GM18526 (cell line): ENCODE measurements around the gene TTLL10.

Source experiments
- POLR2A ChIP-seq: IDR thresholded peaks from 3 replicates; pipeline ENCODE4 v1.6.1; 2011; ENCODE audit not compliant: insufficient read length; ENCODE audit errors: extremely low read depth

The TTLL10 gene

DNA sequence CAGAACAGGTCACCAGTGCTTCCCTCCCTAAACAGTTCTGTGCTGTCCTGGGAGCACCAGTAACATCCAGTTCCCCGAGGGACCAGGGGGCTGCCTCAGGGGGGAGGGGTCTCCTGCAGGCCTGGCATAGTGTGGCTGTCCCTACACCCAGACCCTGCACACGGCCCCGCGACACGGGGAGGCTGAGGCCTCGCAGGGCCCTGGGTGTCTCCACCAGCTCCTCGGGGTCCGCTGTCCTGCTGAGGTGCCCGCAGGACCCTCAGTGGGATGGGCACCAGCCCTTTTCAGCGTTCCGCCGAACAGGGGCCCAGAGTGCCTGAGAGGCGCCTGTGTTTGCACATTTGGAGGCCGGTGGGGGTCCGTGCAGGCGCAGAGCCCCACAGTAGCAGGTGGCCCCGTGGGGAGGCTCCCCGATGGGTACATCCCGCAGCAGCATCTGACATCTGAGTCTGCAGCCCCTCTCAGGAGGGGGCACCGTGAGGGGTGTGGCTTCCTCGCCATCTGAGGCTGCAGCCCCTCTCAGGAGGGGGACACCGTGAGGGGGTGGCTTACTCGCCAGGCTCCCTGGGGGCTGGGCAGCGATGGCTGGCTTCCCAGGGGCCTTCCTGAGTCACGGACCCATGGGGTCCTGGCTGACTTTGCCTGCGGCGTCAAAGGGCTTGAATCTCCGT lies 39.2 kb upstream of the TTLL10 start:
- TF ChIP-seq POLR2A = no peak

DNA sequence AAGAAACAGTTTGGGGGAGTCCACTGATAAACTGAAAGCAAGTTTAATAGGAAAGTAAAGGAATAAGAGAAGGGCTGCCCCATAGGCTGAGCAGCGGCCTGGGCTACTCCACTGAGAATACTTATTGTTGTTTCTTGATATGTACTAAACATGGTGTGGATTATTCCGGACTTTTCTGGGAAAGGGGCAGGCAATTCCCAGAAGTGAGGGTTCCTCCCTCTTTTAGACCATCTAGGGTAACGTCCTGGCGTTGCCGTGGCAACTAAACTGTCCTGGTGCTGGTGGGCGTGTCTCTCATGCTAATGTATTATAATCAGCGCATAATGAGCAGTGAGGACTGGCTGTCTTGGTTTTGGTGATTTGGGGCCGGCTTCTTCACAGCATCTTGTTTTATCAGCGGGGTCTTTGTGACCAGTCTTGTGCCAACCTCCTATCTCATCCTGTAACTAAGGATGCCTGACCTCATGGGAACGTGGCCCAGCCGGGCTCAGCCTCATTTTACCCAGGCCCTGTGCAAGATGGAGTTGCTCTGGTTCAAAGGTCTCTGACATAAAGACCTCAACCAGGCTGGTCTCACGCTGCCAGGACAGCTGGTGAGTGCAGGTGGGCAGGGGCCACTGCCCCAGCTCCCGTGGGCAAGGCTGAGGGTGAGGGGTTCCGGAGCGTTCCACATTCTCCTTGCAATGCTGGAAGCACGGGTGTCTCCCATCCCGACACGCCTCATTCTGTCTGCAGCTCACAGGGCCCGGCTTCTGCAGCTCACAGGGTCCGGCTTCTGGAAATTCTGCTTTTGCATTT lies 38.1 kb upstream of the TTLL10 start:
- TF ChIP-seq POLR2A = no peak

DNA sequence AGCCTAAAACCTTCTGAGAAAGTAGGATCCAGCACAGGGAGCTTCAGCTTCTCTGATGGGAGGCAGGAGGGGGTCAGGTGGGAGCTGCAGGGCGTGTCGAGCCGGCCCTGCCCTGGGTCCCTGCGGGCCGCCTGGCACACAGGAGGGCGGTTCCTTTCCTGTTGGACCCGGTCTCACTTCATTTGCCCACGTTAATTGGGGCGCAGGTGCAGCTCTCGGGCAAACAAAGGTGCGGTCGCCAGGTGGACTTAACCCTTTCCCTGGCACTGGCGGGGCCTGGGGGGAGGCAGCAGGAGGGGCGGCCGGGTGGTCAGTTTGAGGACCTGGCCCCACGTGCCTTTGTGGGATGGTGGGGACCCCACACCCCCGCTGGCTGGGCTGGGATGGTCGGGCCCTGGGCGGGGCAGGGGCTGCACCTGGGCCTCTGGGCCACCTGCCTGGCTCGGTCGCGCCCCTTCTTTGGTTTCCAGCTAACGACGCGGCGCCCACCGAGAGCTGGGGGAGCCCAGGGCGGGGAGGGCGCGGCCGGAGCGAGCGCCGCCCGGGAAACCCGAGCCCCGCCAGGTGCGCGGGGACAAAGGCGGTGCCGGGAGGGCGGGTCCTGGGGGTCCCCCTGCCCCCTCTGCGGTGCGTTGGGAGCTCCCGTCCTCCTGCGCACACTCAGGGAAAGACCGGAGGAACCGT lies 37.0 kb upstream of the TTLL10 start:
- no peak for TF ChIP-seq POLR2A

DNA sequence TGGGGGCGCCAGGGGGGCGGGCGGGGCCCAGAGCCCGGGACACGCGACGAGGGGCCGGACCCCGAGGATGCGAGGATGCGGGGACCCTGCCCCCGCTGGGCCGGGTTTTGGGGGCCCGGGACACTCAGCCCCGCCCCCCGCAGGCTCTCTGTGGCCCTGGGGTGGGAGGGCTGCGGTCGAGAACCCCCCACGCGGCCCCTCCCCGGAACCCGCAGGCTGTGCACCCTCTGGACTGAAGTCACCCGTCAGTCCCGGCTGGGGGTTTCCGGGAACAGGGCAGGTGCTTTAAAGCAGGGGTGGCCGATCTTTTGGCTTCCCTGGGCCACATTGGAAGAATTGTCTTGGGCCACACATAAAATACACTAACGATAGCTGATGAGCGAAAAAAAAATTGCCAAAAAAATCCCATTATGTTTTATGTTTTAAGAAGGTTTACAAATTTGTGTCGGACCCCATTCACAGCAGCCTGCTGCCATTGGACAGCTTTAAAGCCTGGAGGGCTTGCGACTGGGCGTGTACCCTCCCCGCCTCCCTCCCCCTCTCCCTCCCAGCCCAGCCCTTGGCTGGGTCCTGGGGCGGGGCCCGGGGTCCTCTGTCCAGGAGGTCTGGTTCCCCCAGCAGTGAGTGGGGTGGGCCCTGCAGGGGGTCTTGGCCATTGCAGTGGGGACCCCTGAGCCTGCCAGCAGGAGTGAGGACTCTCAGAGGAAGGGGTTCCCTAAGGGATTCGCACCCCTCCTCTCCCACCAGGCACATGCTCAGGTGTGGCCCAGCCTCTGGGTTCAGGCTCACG lies 36.2 kb upstream of the TTLL10 start:
- TF ChIP-seq POLR2A = no peak

DNA sequence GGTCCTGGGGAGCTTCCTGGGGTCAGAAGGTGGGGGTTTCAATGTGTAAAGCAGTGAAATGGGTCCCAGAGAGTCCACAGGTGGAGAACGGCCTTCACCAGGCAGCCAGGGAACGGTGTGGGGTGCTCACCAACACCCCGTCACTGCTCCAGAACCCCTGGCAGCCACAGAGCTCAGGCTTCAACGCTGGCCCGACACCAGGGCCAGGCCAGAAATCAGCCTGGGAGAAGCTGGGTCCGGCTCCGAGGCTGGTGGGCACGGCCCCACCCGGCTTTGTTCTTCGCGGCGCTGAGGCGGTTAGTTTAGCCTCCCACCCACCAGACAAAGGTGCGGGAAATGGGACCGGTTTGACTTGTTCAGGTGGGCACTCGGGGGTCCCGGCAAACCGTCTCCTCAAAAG lies 33.0 kb upstream of the TTLL10 start:
- no peak for TF ChIP-seq POLR2A

DNA sequence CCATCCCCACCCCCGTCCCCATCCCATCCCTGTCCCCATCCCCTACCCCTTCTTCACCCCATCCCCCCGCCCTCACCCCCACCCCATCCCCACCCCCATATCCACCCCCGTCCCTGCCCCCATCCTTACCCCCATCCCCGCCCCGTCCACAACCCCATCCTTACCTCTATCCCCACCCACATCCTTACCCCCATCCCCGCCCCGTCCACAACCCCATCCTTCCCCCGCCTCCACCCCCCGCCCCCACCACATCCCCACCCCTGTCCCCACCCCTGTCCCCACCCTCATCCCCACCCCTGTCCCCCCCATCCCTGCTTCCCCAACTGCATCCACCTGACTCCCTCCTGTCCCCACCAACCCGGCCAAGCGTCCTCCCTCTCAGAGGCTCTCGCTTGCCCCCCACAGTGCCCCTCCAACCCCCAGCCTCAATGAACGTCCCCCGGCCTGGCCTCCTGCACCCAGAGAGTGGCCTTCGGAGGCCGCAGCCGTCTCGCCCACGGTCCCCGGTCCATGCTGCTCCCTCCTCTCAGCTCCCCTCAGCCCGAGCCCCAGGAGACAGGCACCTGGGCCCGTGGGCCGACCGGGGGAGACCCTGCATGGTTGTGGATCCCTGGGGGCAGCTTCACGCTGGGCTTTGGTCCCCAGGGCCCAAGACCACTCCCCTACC lies 32.3 kb upstream of the TTLL10 start:
- no peak for TF ChIP-seq POLR2A

DNA sequence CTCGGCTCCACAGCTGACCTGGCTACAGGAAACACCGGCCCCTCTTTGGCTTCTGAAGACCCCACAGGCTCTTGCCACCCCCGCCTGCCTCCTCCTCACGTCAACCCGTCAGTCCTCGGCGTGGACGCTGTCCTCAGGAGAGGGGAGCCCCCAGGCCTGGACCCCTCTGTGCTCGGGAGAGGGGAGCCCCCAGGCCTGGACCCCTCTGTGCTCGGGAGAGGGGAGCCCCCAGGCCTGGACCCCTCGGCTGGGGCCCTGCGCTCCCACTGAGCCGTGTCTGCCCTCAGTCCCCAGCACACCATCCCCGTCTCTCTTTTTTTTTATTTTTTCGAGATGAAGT lies 31.8 kb upstream of the TTLL10 start:
- no peak for TF ChIP-seq POLR2A

DNA sequence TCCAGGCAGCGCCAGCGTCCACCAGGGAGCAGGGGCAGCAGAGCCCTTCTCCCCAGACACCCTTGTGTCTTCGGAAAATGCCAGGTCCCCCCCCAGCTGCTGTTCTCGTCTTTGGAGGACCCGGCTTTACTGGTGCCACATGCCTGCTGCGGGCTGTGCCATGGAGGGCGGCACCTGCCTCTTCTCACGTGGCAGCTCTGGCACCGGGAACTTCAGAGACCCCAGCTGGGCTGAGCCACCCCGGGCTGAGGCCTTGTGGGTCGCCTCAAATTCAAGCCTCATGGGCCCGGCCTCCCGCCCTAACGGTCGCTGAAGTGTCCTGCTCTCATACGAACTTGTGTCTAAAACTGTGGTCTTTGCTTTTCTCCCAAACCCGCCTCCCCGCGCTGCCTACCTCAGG lies 30.8 kb upstream of the TTLL10 start:
- TF ChIP-seq POLR2A = no peak

DNA sequence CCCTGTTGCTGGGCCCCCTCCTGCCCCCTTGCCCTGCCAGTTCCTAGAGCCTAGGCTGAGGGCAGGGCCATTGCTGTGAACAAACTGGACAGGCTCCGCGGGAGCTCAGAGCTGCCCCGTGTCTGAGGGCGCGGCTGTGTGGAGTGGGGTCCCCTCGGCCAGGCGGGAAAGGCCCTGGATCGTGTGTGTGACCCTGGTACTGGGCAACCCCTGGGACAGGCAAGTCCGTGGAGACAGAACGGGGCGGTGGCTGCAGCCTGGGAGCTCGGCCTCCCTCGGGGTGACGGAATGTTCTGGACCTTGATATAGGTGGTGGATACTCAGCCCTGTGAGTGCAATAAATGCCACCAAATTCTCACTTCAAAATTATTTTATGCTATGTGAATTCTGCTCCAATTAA lies 30.0 kb upstream of the TTLL10 start:
- TF ChIP-seq POLR2A = no peak

DNA sequence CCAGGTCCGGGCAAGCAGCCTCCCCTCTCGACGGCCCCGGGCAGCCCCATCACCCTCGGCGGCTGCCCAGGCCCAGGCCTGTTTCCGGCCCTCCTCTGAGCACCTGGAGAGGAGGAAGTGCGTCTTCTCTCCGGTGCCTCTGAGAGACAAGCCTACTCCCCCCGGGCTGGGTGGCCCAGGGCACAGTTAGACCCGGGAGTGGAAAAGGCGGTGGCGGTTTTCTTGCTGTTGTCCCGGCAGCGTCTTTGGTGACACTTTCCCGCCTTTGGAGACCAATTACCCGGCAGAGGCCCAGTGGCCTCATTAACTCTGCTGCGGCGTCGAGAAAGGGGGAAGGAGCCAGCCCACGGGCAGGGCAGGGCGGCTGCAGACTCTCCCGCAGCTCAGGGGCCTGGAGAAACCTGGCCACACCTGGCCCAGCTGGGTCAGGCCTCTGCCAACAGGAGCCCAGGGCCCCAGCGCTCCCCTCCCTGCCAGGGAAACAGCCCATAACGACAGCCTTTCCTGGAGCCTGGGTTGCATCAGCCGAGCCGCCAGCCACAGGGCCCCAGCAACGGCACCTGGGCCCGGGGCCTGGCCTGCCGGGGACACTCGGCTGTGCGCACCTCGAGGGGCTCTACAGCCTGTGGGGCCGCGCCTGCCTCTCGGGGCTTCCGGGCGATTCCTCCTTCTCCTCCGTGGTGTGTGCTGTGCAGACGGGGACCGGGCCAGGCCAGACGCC lies 29.4 kb upstream of the TTLL10 start:
- TF ChIP-seq POLR2A = no peak

DNA sequence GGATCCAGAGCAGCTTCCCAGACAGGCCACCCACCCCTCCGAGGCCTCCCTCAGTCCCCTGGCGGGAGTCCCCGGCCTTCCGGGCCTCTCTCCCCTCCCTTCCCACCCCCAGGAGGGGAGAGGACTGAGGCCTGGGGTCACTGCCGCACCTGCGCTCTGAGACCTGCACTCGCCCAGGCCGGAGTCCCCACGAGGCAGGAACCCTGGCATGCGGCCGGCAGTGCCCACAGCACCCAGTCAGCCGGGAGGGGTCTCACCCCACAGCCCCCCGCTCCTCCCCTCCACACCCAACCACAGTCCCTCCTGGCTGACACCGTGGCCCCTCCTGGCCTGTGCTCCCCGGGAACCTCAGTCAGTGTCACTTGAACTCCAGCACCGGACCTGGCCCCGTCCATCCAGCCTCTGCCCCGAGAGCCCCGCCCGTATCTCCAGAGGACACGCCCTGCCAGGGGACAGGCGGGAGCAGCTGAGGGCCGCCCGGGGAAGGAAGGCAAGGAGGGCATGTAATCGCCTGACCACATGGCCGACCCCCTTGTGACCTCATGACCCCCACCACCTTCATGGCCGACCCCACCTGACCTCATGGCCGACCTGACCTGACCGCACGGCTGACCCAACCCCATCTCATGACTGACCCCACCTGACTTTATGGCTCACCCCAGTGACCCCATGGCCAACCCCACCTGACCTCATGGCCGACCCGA lies 28.7 kb upstream of the TTLL10 start:
- no peak for TF ChIP-seq POLR2A

DNA sequence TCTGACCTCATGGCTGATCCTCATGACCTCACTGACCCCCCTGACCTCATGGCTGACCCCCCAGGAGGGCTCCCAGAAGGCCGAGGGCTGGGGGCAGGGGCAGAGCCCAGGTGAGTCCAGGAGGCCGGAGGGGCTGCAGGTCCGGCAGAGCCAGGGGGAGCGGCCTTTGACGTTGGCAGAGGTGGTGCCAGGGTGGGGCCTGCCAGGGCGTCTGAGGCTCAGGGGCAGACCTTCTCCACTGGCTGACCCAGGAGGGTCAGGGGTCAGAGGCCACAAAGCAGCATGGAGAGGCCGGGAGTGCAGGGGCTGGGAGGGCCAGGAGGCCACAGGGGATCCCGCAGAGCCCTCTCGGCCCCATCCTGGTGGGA lies 28.1 kb upstream of the TTLL10 start:
- no peak for TF ChIP-seq POLR2A

DNA sequence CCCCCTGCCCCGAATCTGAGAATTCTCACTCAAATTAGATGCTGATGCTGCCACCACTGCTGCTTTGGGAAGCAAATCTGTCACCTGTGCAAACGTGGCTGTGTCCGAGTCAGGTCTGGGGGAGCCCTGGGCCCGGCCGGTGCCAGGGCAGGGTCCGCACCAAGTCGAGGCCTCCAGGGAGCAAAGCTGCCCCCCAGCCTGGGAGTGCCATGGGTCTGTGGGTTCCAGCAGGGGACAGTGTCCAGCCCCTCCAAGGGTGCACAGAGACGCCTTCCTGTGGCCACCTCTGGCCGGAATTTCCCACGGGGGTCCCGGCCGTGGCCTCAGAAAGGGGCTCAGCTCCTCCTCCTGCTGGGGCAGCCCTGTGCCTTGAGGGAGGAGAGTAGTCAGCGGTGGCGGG lies 27.7 kb upstream of the TTLL10 start:
- no peak for TF ChIP-seq POLR2A

DNA sequence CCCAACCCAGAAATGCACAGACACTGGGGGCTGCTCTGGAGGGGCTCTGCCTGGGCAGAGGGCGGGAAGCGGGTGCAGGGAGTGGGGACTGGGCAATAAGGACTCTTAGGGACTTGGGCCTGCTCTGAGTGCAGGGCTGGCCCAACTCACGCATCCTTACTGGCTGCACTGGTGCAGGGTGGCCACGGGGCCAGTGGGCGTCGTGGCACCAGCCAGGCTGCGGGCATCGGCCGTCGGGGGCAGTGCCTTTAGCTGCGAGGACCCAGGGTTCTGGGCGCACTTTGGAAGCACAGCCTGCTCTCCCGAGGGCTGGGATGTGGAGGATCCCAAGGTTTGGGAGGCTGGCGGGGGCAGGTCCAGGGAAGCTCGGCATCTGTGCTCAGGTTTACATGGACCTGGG lies 27.1 kb upstream of the TTLL10 start:
- TF ChIP-seq POLR2A = no peak
